ENCODE results near the gene RTL9.
A peak's percentile ranks its signal among the peaks of the same experiment; 100 is the strongest.

Gene RTL9

DNA sequence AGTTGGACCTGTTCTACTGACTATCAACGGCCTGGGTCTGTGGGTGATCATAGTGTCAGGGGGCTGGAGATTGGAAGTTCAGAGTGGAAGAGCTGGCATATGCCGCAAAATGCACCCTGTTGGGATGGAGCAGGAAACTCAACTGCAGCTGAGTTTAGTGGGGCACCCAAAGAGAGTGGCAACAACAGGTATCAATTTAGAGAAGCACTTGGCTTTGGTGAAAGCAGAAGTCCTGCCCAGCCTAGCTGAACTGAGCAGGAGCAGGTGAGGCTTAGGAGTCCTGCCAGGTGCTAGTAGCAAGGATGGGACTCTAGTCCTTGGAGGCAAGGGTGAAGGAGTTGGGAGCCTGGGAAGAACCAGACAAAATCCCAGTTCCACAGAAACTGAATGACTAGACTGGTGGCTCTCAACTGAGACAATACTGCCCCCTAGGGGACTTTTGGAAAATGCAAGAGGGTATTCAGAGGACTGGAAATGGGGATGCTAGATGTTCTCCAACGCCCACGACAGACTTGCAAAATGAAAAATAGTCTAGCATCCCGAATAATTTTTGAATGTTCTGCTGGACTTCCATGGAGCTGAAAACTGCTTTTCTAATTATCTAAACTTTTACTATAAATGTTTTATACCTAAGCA is 49.4 kb downstream of the RTL9 start:
- DNase-seq, result peak in 1 of 2 experiments; percentile 11

All from cerebellar nuclear complex (tissue), 1 donor.